GOT3 (cell line): ENCODE results near the gene THSD7A.

Experiments used
- DNase-seq: peaks from one replicate; lab custom pipeline; 2025; ENCODE audit warnings: mixed read lengths; lab: John Stamatoyannopoulos, UW

Gene THSD7A

DNA sequence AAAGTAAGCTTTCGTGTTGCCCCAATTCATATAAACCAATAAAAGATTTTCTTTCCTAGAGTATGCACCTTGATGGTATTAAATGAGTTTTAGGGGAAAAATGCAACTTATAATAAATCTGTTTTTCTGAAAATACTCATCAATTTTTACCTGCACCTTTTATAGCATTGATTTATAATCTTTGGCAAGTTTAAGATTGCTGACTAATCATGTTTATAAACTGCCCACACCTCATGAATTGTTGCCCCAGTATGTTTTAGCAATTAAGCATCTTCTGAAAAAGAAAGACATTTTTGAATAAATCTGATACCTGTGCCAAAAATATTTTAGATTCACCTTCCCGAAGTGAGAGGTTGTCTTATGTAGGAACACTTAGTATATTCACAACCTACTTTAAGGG, 420.0 kb downstream of the THSD7A start:
- DNase-seq: no peak

- DNase-seq: no peak
These were observed 421.0 kb downstream of the THSD7A start for GRCh38 chr7:11410656-11411644.

DNA sequence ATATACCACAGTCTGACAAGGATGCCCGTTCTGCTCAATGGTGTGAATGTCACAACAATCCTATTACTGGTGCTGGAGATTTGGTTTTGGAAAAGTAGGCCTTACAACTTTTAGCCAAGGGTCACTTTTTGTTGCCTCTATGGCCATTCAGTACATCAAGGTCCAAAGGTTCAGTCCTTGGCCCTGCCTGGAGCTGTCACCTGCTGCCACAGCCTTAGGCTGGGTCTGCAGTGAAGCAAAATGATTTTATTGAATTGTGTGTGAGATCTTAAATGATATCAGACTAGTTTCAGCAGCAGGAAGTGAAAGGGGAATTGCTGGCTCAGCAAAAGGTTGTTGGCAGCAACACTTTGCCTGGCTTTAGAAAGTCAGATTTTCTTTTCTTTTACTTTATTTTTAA, 427.6 kb downstream of the THSD7A start:
- no peak for DNase-seq

- DNase-seq: no peak
These were observed 428.2 kb downstream of the THSD7A start for GRCh38 chr7:11403781-11404180.

DNA sequence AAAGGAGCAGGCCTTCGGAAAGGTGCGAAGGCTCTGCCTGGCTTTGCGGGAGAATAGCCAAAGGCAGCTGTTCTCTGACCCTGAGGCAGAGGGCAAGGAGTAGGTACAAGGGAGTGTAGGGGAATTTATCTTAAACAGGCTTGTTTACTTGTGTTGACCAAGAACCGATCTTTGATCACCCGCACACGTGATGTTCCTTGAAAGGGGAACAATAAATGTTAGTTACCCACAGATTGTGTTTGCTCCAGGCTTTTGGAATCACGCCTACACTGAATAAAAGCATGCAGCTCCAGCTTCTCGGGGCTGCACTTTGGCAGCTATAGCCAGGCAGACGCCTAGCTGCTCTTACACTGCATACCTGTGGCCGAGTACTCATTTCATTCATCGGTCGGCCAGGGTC, 437.6 kb downstream of the THSD7A start:
- no peak for DNase-seq

- no peak for DNase-seq
These were observed 452.4 kb downstream of the THSD7A start for GRCh38 chr7:11379641-11380040.

DNA sequence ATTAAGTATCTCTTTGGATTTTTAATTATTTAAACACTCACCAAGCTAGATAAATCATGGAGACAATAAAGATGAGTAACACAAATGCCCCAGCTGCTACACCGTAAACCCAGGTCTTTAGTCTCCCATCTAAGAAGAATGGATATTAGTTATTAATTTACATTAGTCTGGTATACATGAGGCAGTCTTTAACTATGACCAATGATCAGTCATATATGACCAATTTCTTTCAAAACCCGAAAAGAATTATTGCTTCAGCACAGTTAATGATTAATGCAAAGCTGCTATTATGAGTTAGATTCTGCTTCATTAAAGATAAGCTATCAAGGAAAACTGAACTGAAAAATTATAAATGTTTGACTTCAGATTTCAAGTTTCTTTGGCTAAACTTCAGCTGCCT, 455.5 kb downstream of the THSD7A start:
- no peak for DNase-seq

GRCh38 chr7:11374629-11375028, 457.4 kb downstream of the THSD7A start:
- no peak for DNase-seq

DNA sequence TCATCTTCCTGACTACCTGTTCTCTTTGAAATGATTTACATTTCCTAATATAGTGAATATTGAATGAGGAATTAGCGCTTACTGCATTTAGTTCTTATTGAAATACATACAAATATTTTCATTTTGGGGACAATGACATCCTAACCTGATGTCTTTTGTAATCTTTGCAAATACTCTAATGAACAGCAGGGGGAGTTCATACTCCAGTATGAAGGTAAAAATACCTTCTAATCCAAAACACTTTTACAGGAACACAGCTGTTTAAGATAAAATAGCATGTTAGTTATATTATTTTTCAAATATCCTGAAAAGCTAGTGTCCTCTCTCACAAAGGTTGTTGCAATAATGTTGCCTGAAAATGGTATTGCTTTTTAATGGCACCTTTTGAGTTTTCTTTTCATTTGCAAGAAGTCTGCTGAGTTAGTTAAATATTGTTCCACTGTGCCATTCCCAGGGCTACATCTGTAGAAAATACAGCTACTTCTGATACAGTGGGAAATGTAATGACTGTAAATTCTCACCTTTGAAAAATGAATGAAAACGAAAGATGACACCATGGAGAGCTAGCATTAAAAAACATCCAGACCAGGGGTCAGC, 458.4 kb downstream of the THSD7A start:
- DNase-seq: no peak

DNA sequence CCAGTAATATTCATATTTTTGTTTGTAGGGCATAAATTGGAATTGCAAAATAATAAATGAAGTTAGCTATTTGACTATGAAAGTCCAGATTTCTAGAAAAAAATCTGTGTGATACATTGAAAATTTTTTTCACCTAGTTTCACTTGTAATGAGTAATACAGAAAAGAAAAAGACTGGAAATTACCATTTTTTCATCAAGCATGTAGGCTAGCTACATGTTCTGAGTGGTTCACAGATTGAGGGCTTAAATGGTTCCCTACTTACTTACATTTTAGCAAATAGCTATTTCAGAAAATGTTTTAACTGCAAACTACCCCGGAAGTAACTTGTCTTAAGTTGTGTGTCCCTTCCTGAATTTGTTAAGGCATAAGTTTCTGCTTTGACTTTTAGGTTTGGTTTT, 462.3 kb downstream of the THSD7A start:
- DNase-seq: no peak

DNA sequence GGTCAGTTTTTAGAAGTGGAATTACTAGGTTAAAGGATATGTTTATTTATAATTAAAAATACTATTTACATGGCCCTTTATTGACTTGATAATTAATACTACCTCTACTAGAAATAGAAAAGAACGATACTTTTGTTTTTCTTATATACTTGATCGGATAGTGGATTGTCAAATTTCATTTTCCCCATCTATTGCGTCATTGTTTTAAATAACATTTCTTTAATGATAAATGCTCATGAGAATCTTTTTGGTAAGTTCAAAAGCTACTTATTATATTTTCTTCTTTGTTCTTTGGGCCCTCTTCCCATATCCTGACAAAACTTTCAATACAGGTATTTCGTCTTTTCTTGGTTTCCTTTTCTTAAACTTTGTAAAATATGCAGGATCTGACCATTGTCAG, 465.9 kb downstream of the THSD7A start:
- no peak for DNase-seq

- no peak for DNase-seq
These were observed 473.4 kb downstream of the THSD7A start for GRCh38 chr7:11358637-11359036.

DNA sequence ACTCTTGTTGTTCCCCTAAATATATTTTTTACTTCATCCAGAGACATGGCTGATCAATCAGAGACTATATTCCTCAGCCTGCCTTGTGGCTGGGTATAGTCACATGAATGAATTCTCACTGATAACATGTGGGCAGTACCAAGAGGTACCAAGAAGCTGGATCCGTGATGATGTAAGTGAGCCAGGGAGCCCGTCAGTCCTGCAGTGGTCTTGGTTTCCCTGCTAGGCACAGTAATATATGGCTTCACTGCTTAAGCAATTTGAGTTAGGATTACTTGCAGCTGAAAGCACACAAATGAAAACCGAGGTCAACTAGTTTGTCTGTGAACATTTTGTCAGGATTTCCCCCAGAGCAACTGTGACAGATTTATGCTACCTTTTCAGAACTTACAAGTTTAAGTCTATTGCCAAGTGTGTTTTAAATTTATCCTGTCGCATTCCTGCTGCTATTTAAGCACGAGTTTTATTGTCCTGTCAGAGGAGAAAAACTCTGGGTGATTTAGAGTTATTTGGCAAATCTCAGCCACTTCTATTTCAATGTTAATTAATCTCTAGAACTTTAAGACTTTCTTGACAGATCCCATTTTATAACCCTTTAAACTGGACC, 476.5 kb downstream of the THSD7A start:
- no peak for DNase-seq

DNA sequence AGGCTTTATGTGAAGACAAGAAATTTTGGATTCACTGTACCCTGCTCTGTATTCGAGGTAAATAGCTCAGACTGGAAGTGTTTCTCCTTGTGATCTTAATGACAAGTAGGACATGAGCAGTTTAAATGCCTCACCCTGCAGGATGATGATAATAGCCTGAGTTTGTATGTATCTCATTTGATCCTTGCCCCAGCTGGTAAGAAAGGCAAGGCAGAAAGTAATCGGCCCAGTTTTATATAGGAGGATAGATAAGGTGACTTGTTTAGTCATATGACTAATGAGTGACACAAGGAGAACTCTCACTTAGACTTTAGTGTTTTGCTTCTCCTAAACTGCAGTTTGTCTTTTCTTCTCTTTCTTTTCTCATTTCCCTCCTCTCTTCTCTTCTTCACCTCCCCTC, 485.7 kb downstream of the THSD7A start:
- DNase-seq: no peak

- no peak for DNase-seq
These were observed 486.4 kb downstream of the THSD7A start for GRCh38 chr7:11345621-11346020.

DNA sequence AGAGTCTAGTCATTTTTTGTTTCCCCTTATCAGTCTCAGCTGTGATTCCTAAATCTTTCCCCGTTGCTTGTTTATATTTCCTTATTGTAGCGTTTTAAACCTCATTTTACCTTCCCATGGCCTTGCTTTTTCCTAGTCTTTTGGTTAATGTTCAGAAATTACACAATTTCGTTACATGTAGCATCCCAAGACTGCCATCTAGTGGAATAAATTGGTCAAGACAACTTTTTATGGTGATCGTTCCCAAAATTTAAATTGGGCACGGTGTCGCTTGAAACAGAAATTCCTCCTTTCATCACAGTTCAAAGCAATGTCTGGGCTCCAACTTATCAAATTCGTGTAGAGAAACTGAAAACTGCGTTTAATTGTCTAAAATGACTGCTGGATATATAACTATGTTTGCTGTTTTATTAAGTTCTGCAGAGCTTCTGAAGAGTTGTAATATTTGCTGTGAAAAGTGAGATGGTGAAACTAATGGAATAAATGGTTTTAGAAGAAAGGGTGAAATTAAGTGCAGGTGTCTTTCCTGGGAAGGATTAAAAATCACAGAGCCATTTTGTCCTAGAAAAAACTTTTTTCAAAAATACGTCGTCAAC, 488.1 kb downstream of the THSD7A start:
- no peak for DNase-seq

GRCh38 chr7:11343136-11343535, 488.9 kb downstream of the THSD7A start:
- no peak for DNase-seq

DNA sequence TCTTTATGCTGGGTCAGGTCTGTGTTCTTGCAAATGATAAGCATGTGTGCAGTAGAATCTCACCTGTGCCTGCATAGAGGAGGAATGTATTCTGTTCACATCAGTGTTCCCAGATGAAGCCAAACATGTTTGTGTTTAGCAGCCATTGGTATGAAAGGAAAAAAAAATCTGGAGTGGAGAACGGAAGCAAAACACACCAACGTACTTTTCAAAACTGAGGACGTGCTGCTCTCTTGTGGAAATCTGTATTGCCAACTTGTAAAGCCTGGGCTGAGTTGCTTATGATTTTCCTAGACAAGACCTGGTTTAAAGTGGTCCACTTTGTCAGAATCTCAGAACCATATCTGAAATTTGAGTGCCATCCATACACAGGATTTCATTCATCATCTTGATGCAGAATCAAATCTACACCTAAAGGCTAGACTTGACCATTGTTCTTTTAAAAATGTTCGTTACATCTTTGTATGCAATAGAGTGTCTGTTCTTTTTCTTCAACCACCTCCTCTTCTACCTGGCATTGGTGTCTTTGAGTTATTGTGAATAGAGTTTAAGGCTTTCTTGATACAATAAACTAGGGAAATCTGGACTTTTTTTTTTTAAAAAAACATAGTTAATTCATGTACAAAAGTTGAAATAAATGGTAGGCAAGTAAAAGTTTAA, 490.6 kb downstream of the THSD7A start:
- no peak for DNase-seq

DNA sequence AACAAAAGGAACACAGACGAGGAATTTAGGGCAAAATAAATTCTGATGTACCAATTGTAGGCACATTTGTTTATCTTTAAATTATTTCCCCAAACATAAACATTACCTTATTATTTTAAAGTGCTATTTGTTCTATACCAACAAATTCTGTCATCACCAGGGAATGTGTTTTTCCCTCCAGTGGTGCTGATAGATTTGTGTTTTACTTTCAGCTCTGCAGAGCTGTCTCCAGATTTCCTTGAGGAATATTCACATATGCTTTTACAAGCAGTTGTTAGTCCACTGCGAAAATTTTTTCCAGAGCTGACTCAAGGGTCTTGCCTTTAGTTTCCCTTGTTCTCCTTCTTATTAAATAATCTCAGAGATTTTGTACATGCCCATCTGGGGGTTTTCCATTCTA, 495.6 kb downstream of the THSD7A start:
- DNase-seq: no peak

DNA sequence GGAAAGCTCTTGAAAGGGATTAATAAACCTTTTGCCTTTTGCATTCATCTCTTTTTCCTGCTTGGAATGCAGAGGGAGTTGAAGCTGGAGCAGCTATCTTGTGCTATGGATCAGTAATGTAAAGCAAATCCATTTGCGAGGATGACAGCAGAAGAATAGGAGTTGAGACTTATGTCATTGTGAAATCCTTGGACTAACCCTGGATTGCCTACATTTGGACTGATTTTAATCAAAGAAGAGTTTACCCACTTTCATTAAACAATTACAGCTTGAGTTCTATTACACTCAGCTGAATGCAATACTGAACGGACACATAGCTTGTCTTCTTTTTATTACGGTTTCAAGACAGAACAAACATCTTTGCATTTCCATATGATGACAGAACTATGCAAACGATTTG, 496.1 kb downstream of the THSD7A start:
- no peak for DNase-seq

DNA sequence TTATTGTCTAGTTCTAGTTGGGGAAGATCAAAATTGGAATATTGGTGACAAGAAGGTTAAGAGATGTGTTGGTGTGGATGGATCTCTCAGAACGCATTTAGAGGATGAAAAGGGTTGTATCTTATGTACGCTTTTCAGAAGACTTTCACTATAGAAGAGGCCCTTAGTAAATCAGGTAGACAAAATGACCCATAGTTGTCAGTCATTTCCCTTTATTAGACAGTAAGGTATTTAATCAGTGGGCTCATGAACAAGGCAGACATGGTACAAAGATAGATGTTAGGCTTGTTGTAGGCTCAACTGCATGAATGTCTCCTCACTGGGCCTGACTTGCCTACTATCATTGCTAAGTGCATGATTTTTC, 499.2 kb downstream of the THSD7A start:
- no peak for DNase-seq

- no peak for DNase-seq
These were observed 499.7 kb downstream of the THSD7A start for GRCh38 chr7:11332186-11332864.
